HEK293 (cell line): ENCODE results near the gene GSG1L.
A peak's percentile ranks its signal among the peaks of the same experiment; 100 is the strongest.

ENCODE experiments used
- CTCF ChIA-PET: fragments of 350-600 bp; formaldehyde crosslinking; extraction: SDS; loops from one replicate; lab custom pipeline; 2021; ENCODE audit warnings: antibody characterized with exemption; lab: Yijun Ruan, JAX
- POLR2A ChIA-PET: fragments of 300-600 bp; formaldehyde crosslinking; extraction: SDS; loops from one replicate; lab custom pipeline; 2020; ENCODE audit warnings: antibody characterized with exemption, inconsistent platforms; lab: Yijun Ruan, JAX
- H3K27ac ChIP-seq: fragments of 200-500 bp; sonication (Bioruptor generic); 2 replicates; pipeline ENCODE4 v1.5.1; 2014; ENCODE audit warnings: low read depth, low read length, control low read depth, inconsistent platforms; ENCODE audit errors: extremely low read depth
- H3K36me3 ChIP-seq, 2 experiments: fragments of 200-500 bp in 1 of 2; sonication (Bioruptor generic) in 1 of 2; 1 replicate in 1 of 2; 2 replicates in 1 of 2; pipeline ENCODE4 v1.5.1; 2014 to 2017; ENCODE audit warnings: inconsistent platforms in 2 of 2, low read length in 2 of 2; ENCODE audit not compliant: control insufficient read depth in 2 of 2, insufficient read depth in 1 of 2
- H3K4me1 ChIP-seq: fragments of 200-500 bp; sonication (Bioruptor generic); 2 replicates; pipeline ENCODE4 v1.5.1; 2014; ENCODE audit warnings: mild to moderate bottlenecking, low read length, inconsistent platforms; ENCODE audit not compliant: control insufficient read depth, insufficient read depth
- H3K4me3 ChIP-seq: 2 replicates; pipeline ENCODE4 v1.5.1; 2011; ENCODE audit warnings: low read depth, mild to moderate bottlenecking, control low read depth, low read length, moderate library complexity
- H3K9me3 ChIP-seq: fragments of 200-500 bp; sonication (Bioruptor generic); 2 replicates; pipeline ENCODE4 v1.5.1; 2014; ENCODE audit warnings: low read depth, low read length, inconsistent platforms; ENCODE audit not compliant: control insufficient read depth, insufficient read depth
- BCL11A ChIP-seq: fragments of 450-650 bp; formaldehyde crosslinking; IDR thresholded peaks from 2 replicates; pipeline ENCODE4 v1.5.1; 2016; ENCODE audit warnings: low read depth, missing biosample characterization, missing genetic modification characterization
- HOXA7 ChIP-seq: sonication (generic); formaldehyde crosslinking; IDR thresholded peaks from 2 replicates; pipeline ENCODE4 v1.8.1; 2022; ENCODE audit warnings: missing genetic modification reagents, borderline replicate concordance
- KLF16 ChIP-seq: fragments of 450-650 bp; formaldehyde crosslinking; IDR thresholded peaks from 2 replicates; pipeline ENCODE4 v1.5.1; 2017; ENCODE audit warnings: missing biosample characterization, missing genetic modification characterization
- KLF7 ChIP-seq: fragments of 450-650 bp; formaldehyde crosslinking; IDR thresholded peaks from 2 replicates; pipeline ENCODE4 v1.5.1; 2016; ENCODE audit warnings: missing biosample characterization, missing genetic modification characterization, borderline replicate concordance
- MEIS1 ChIP-seq: sonication (generic); formaldehyde crosslinking; IDR thresholded peaks from 2 replicates; pipeline ENCODE4 v1.8.1; 2022; ENCODE audit warnings: missing genetic modification reagents, mild to moderate bottlenecking, borderline replicate concordance
- PRDM10 ChIP-seq: fragments of 450-650 bp; formaldehyde crosslinking; IDR thresholded peaks from 2 replicates; pipeline ENCODE4 v1.5.1; 2016; ENCODE audit warnings: missing biosample characterization, missing genetic modification characterization
- PRDM4 ChIP-seq: fragments of 450-650 bp; formaldehyde crosslinking; IDR thresholded peaks from 2 replicates; pipeline ENCODE4 v1.5.1; 2017; ENCODE audit warnings: missing biosample characterization, missing genetic modification characterization
- REPIN1 ChIP-seq: fragments of 450-650 bp; formaldehyde crosslinking; IDR thresholded peaks from 2 replicates; pipeline ENCODE4 v1.5.1; 2017; ENCODE audit warnings: missing biosample characterization, missing genetic modification characterization, low read depth
- WT1 ChIP-seq: fragments of 450-650 bp; formaldehyde crosslinking; IDR thresholded peaks from 2 replicates; pipeline ENCODE4 v1.5.1; 2016; ENCODE audit warnings: missing biosample characterization, missing genetic modification characterization
- ZBTB8A ChIP-seq: fragments of 450-650 bp; formaldehyde crosslinking; IDR thresholded peaks from 2 replicates; pipeline ENCODE4 v1.5.1; 2016; ENCODE audit warnings: missing biosample characterization, missing genetic modification characterization
- ZFHX2 ChIP-seq: fragments of 450-650 bp; formaldehyde crosslinking; conservative IDR thresholded peaks from 2 replicates; pipeline ENCODE4 v1.5.1; 2016; ENCODE audit warnings: missing biosample characterization, missing genetic modification characterization
- ZNF112 ChIP-seq: fragments of 450-650 bp; formaldehyde crosslinking; IDR thresholded peaks from 2 replicates; pipeline ENCODE4 v1.5.0; 2017; ENCODE audit warnings: missing biosample characterization, missing genetic modification characterization
- ZNF121 ChIP-seq: fragments of 450-650 bp; formaldehyde crosslinking; IDR thresholded peaks from 2 replicates; pipeline ENCODE4 v1.5.1; 2016; ENCODE audit warnings: missing biosample characterization, missing genetic modification characterization
- ZNF169 ChIP-seq: fragments of 450-650 bp; formaldehyde crosslinking; IDR thresholded peaks from 2 replicates; pipeline ENCODE4 v1.5.1; 2016; ENCODE audit warnings: missing biosample characterization, missing genetic modification characterization
- ZNF202 ChIP-seq: fragments of 450-650 bp; formaldehyde crosslinking; IDR thresholded peaks from 2 replicates; pipeline ENCODE4 v1.5.1; 2016; ENCODE audit warnings: missing biosample characterization, missing genetic modification characterization, borderline replicate concordance
- ZNF274 ChIP-seq, 2 experiments: fragments of 200-500 bp in 1 of 2; fragments of 450-650 bp in 1 of 2; sonication (Bioruptor generic) in 1 of 2; formaldehyde crosslinking in 1 of 2; IDR thresholded peaks; 2 replicates each; pipeline versions ENCODE4 v1.5.1 to v1.6.1; 2014 to 2016; ENCODE audit warnings: borderline replicate concordance in 1 of 2, inconsistent platforms in 1 of 2, low read length in 1 of 2, missing biosample characterization in 1 of 2, missing genetic modification characterization in 1 of 2
- ZNF350 ChIP-seq: fragments of 450-650 bp; formaldehyde crosslinking; IDR thresholded peaks from 2 replicates; pipeline ENCODE4 v1.5.0; 2017; ENCODE audit warnings: missing biosample characterization, mild to moderate bottlenecking, missing genetic modification characterization
- ZNF362 ChIP-seq: fragments of 450-650 bp; formaldehyde crosslinking; IDR thresholded peaks from 2 replicates; pipeline ENCODE4 v1.5.1; 2016; ENCODE audit warnings: missing biosample characterization, missing genetic modification characterization
- ZNF404 ChIP-seq: fragments of 450-650 bp; formaldehyde crosslinking; IDR thresholded peaks from 2 replicates; pipeline ENCODE4 v1.5.1; 2017; ENCODE audit warnings: missing biosample characterization, missing genetic modification characterization
- ZNF521 ChIP-seq: fragments of 450-650 bp; formaldehyde crosslinking; IDR thresholded peaks from 2 replicates; pipeline ENCODE4 v1.5.1; 2017; ENCODE audit warnings: missing biosample characterization, mild to moderate bottlenecking, missing genetic modification characterization
- ZNF560 ChIP-seq: fragments of 450-650 bp; formaldehyde crosslinking; IDR thresholded peaks from 2 replicates; pipeline ENCODE4 v1.5.1; 2017; ENCODE audit warnings: missing biosample characterization, missing genetic modification characterization, borderline replicate concordance
- ZNF571 ChIP-seq: fragments of 450-650 bp; formaldehyde crosslinking; IDR thresholded peaks from 2 replicates; pipeline ENCODE4 v1.5.0; 2017; ENCODE audit warnings: missing biosample characterization, missing genetic modification characterization
- ZNF626 ChIP-seq: fragments of 450-650 bp; sonication (Bioruptor Pico); formaldehyde crosslinking; IDR thresholded peaks from 2 replicates; pipeline ENCODE4 v1.5.1; 2018; ENCODE audit warnings: missing biosample characterization, missing genetic modification characterization, inconsistent platforms
- ZNF654 ChIP-seq: fragments of 450-650 bp; formaldehyde crosslinking; IDR thresholded peaks from 2 replicates; pipeline ENCODE4 v1.5.1; 2016; ENCODE audit warnings: low read depth, missing biosample characterization, missing genetic modification characterization
- ZNF658 ChIP-seq: fragments of 450-650 bp; formaldehyde crosslinking; IDR thresholded peaks from 2 replicates; pipeline ENCODE4; 2016; ENCODE audit warnings: missing biosample characterization, missing genetic modification characterization
- ZNF768 ChIP-seq: fragments of 450-650 bp; formaldehyde crosslinking; IDR thresholded peaks from 2 replicates; pipeline ENCODE4 v1.5.1; 2018; ENCODE audit warnings: missing biosample characterization, mild to moderate bottlenecking, missing genetic modification characterization
- ZSCAN23 ChIP-seq: fragments of 450-650 bp; formaldehyde crosslinking; IDR thresholded peaks from 2 replicates; pipeline ENCODE4 v1.5.1; 2016; ENCODE audit warnings: missing biosample characterization, missing genetic modification characterization

The GSG1L gene

GRCh38 chr16:28098171-28098958, 34.9 kb upstream of the GSG1L start:
- Histone ChIP-seq H3K4me1 (no peaks in the 10 kb centered on the region), H3K9me3 (no peaks in the 10 kb centered on the region), H3K36me3 (peaks cover 8 to 64% of the 10 kb centered on the region in 2 experiments; a peak in 2 of 3 replicates), H3K4me3 (no peak overlapping the region), H3K27ac (no peak overlapping the region)
- CTCF ChIA-PET = interaction anchor here (0.7 kb wide), 1 partner anchor 352 kb away, joined by 3 read pairs; no protein-coding TSS in a partner anchor
- POLR2A ChIA-PET = no interaction called here
- TF ChIP-seq ZNF654 (tag by site-specific recombination) = no peak
- no peak for TF ChIP-seq ZNF362 (tag by site-specific recombination)
- no peak for TF ChIP-seq PRDM4
- no peak for TF ChIP-seq PRDM10 (tag by site-specific recombination)
- TF ChIP-seq KLF7 = no peak
- no peak for TF ChIP-seq ZNF404
- TF ChIP-seq ZNF274 (IDR thresholded peaks at IDR 0.05; ENCODE audit: low read length) = no peak
- TF ChIP-seq ZNF274 (tag by site-specific recombination; IDR thresholded peaks at IDR 0.05; ENCODE audit: borderline replicate concordance) = no peak
- no peak for TF ChIP-seq ZNF121 (tag by site-specific recombination)
- TF ChIP-seq ZBTB8A (tag by site-specific recombination) = no peak
- TF ChIP-seq REPIN1 (tag by site-specific recombination) = no peak
- TF ChIP-seq ZSCAN23 = no peak
- TF ChIP-seq ZNF768 = no peak

DNA sequence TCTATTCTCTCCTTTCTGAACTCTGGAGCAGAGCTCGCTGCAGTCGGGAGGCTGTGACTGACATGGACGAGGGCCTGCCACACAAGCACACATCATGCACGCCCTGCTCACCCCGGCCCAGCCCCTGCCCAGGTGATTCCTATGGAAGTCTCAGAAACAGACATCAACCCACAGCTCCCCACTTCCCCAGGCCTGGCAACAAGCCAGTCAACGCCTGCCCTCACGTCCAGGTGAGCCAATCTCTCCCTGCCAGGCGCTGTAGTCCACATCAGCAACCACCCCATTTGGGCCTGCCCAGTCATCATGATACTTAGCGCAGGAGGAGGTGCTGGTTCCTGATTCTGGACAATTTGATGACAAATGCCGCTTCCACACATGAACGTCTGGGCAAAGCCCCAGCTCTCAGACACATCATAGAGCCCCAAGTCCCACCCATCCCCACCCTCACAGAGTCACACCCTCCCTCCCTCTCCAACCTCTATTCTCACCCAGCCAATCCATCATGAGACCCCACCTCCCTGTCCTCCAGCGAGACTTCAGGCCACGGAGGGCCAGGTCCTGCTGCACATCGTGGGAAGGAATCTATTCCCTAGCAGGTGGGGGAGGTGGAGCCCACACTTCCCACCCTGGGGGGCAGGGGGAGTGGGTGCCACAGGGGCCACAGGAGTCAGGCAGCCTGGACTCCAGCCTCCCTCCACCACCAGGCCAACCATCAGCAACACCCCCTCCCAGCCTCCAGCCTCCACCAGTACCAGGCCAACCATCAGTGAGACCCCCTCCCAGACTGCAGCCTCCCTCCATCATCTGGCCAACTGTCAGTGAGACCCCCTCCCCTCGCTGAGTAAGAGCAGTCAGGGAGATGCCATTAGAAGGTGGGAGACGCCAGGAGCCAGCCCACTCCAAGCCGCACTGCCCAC, 33.7 kb upstream of the GSG1L start:
- H3K4me3 ChIP-seq = no peak overlapping the region
- no peak overlapping the region for H3K27ac ChIP-seq
- CTCF ChIA-PET = no interaction called here
- no peaks in the 10 kb centered on the region for H3K9me3 ChIP-seq
- no peaks in the 10 kb centered on the region for H3K4me1 ChIP-seq
- POLR2A ChIA-PET = no interaction called here
- H3K36me3 ChIP-seq = peaks cover 4 to 52% of the 10 kb centered on the region in 2 experiments; a peak in 2 of 3 replicates
- no peak for TF ChIP-seq MEIS1 (CRISPR knock-in tag)
- TF ChIP-seq ZNF202 = no peak
- TF ChIP-seq ZNF350 = no peak
- no peak for TF ChIP-seq ZNF521
- TF ChIP-seq ZNF121 (tag by site-specific recombination) = no peak
- TF ChIP-seq ZNF560 = no peak
- TF ChIP-seq ZNF112 (tag by site-specific recombination) = no peak
- no peak for TF ChIP-seq ZNF626 (tag by site-specific recombination)
- no peak for TF ChIP-seq ZNF169
- no peak for TF ChIP-seq BCL11A (tag by site-specific recombination)
- TF ChIP-seq ZFHX2 = 0 out of 2 replicates have a peak, but pooled peaks have one; percentile 6
- no peak for TF ChIP-seq ZNF571 (tag by site-specific recombination)
- TF ChIP-seq HOXA7 (CRISPR knock-in tag) = no peak
- TF ChIP-seq KLF16 (tag by site-specific recombination) = no peak
- TF ChIP-seq WT1 (tag by site-specific recombination) = no peak
- no peak for TF ChIP-seq ZNF658 (tag by site-specific recombination)
